ENCODE results near the gene WNT9A. TPM values are rescaled to one million over a fixed set of nuclear protein-coding genes. Genes with fewer than 3 reads are reported as not detected.

WNT9A gene
- total RNA-seq, 3 donors from 2014 or later (not counting 1 experiment from before 2014, with no cell fraction given): not detected

- Histone ChIP-seq H3K36me3 (ENCODE audit: control insufficient read depth, insufficient read depth, low read length) (no peaks in the 10 kb centered on the region), H3K27me3 (ENCODE audit: control insufficient read depth, insufficient read depth, low read length) (no peaks in the 10 kb centered on the region), H3K4me1 (ENCODE audit: control insufficient read depth, insufficient read depth, low read length) (peaks cover 9% of the 10 kb centered on the region), H3K4me3 (ENCODE audit: low read length) (no peak overlapping the region), H3K9me3 (ENCODE audit: control insufficient read depth, insufficient read depth, low read length) (no peaks in the 10 kb centered on the region), H3K27ac (ENCODE audit: low read length) (no peak overlapping the region)
- Mint-ChIP-seq H3K4me3 (no peak overlapping the region), H3K27me3 (ENCODE audit: low read depth in 2 of 2) (peaks cover 0 to 6% of the 10 kb centered on the region in 2 donors), H3K36me3 (no peaks in the 10 kb centered on the region), H3K4me1 (peaks cover 13 to 32% of the 10 kb centered on the region in 2 donors), H3K27ac (no peak overlapping the region), H3K9me3 (no peaks in the 10 kb centered on the region)
- WGBS (ENCODE audit: insufficient coverage): 92% methylated on average over 4 of the region's 6 CpGs
- ATAC-seq (no peak), DNase-seq (peak in 1 of 2 donors; percentile 12)
- intact Hi-C loops (cut with micrococcal nuclease): no loop called here
- TF ChIP-seq, protein P1, sequence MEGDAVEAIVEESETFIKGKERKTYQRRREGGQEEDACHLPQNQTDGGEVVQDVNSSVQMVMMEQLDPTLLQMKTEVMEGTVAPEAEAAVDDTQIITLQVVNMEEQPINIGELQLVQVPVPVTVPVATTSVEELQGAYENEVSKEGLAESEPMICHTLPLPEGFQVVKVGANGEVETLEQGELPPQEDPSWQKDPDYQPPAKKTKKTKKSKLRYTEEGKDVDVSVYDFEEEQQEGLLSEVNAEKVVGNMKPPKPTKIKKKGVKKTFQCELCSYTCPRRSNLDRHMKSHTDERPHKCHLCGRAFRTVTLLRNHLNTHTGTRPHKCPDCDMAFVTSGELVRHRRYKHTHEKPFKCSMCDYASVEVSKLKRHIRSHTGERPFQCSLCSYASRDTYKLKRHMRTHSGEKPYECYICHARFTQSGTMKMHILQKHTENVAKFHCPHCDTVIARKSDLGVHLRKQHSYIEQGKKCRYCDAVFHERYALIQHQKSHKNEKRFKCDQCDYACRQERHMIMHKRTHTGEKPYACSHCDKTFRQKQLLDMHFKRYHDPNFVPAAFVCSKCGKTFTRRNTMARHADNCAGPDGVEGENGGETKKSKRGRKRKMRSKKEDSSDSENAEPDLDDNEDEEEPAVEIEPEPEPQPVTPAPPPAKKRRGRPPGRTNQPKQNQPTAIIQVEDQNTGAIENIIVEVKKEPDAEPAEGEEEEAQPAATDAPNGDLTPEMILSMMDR (IDR thresholded peaks at IDR 0.05): no peak
Observed at GRCh38 chr1:227897704-227898438, 49.9 kb downstream of the WNT9A start.

GRCh38 chr1:227896710-227897655, 50.7 kb downstream of the WNT9A start:
- no peaks in the 10 kb centered on the region for H3K9me3 Mint-ChIP-seq
- Histone ChIP-seq H3K27me3 (ENCODE audit: control insufficient read depth, insufficient read depth, low read length) (no peaks in the 10 kb centered on the region), H3K4me3 (ENCODE audit: low read length) (no peak overlapping the region), H3K36me3 (ENCODE audit: control insufficient read depth, insufficient read depth, low read length) (no peaks in the 10 kb centered on the region), H3K9me3 (ENCODE audit: control insufficient read depth, insufficient read depth, low read length) (no peaks in the 10 kb centered on the region), H3K27ac (ENCODE audit: low read length) (no peak overlapping the region), H3K4me1 (ENCODE audit: control insufficient read depth, insufficient read depth, low read length) (peaks cover 9% of the 10 kb centered on the region)
- no peak overlapping the region for H3K27ac Mint-ChIP-seq
- no peak overlapping the region for H3K4me3 Mint-ChIP-seq
- peak in 1 of 2 donors; percentile 11 for DNase-seq
- TF ChIP-seq, protein P1 (IDR thresholded peaks at IDR 0.05): no peak
- no peaks in the 10 kb centered on the region for H3K36me3 Mint-ChIP-seq
- peaks cover 0 to 8% of the 10 kb centered on the region in 2 donors for H3K27me3 Mint-ChIP-seq (ENCODE audit: low read depth in 2 of 2)
- H3K4me1 Mint-ChIP-seq: peaks cover 13 to 32% of the 10 kb centered on the region in 2 donors
- no peak for ATAC-seq
- intact Hi-C loops (cut with micrococcal nuclease): no loop called here
- 90% methylated on average over 9 of the region's 9 CpGs for WGBS (ENCODE audit: insufficient coverage)

DNA sequence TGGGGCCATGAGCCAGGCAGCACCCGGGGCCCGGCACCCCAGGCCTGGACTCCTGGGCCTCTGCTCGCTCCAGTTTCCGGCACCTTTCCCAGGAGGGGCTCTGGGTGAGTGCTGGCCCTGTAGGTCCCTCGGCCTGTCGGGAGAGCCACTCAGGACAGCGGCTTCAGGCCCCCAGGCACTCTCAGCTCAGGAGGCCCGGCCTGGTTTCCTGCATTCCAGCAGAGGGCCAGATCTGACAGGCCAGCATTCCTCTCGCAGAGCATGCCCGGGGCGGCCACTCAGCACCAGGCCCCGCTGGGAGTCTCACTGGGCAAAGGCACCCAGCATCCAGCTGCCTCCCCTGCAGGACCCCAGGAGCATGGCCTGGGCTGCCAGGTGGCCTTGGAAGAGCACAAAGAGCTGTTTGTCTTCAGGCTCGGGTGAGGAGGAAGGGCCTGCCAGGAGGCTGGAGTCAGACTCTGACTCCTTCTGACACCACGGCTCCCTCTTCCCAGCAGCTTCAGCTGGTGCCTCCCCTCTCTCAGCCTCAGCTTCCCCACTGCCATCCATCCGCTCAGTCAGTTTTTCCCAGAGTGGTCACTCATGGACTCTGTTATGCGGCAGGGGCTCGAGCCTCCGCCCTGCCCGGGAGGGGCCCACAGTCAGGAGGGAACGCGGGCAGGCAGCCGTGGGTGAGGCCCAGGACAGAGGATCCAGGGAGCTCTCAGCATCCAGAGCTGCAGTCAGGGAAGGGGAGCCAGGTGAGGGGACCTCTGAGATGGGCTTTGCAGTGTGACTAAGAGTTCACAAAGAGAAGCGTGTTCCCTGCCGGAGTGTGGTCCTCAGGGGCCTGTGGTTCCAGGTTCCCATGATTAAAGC, 51.7 kb downstream of the WNT9A start:
- H3K9me3 Mint-ChIP-seq: no peaks in the 10 kb centered on the region
- WGBS (ENCODE audit: insufficient coverage): 91% methylated on average over 24 of the region's 24 CpGs

More for the DNA sequence above, 51.7 kb downstream of the WNT9A start:
- intact Hi-C loops (cut with micrococcal nuclease): no loop called here
- Histone ChIP-seq H3K27ac (ENCODE audit: low read length) (no peak overlapping the region), H3K4me1 (ENCODE audit: control insufficient read depth, insufficient read depth, low read length) (peaks cover 9% of the 10 kb centered on the region), H3K36me3 (ENCODE audit: control insufficient read depth, insufficient read depth, low read length) (no peaks in the 10 kb centered on the region), H3K27me3 (ENCODE audit: control insufficient read depth, insufficient read depth, low read length) (no peaks in the 10 kb centered on the region), H3K9me3 (ENCODE audit: control insufficient read depth, insufficient read depth, low read length) (no peaks in the 10 kb centered on the region), H3K4me3 (ENCODE audit: low read length) (no peak overlapping the region)
- no peak overlapping the region for H3K27ac Mint-ChIP-seq
- ATAC-seq (no peak), DNase-seq (peak in 1 of 2 donors; percentile 14)
- H3K36me3 Mint-ChIP-seq: no peaks in the 10 kb centered on the region
- no peak overlapping the region for H3K4me3 Mint-ChIP-seq
- H3K4me1 Mint-ChIP-seq: peaks cover 13 to 32% of the 10 kb centered on the region in 2 donors
- TF ChIP-seq, protein P1 (IDR thresholded peaks at IDR 0.05): no peak
- peaks cover 0 to 8% of the 10 kb centered on the region in 2 donors for H3K27me3 Mint-ChIP-seq (ENCODE audit: low read depth in 2 of 2)

Measured in natural killer cell (primary cell).